GM12872 (cell line): ENCODE results near the gene SDHAF3.

Experiments
- TF ChIP-seq, protein P1 (sequence below): IDR thresholded peaks from 3 replicates; pipeline ENCODE4 v1.5.1; 2011; ENCODE audit warnings: low read depth, mild to moderate bottlenecking, low read length, moderate library complexity; ENCODE audit not compliant: insufficient read depth

SDHAF3 gene

DNA sequence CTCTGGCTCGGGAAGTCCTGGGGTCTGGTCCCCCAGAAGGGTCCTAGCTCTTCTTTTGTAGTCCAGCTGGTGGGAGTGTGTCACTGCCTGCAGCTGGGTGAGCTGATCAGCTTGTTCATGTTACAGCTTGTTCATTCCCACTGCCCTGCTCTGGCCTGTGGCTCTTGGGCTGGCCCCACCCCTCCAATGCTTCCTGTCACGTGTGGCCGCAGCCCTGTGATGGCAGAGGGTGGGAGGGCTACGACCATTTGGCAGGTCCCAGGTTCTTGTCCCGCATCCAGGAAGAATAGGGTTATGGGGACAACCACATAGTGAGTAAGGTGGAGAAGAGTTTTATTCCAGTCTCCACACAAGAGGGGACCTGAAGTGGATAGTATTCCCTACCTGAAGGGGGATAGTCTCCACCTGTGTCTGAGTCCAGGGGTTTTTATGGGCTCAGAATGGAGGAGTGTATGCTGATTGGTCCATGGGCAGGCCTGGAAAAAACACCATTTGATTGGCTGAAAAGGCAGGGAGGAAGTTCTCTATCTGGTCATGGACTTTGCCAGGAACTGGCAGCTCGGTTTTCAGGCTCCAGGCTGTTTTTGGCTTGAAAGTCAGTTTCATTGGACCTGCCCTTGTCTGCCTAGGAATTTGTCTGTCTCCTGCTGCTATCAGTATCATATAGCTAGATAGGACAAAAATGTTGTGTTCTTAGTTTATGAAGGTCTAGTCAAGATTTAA, 13.1 kb downstream of the SDHAF3 start:
- TF ChIP-seq, protein P1, sequence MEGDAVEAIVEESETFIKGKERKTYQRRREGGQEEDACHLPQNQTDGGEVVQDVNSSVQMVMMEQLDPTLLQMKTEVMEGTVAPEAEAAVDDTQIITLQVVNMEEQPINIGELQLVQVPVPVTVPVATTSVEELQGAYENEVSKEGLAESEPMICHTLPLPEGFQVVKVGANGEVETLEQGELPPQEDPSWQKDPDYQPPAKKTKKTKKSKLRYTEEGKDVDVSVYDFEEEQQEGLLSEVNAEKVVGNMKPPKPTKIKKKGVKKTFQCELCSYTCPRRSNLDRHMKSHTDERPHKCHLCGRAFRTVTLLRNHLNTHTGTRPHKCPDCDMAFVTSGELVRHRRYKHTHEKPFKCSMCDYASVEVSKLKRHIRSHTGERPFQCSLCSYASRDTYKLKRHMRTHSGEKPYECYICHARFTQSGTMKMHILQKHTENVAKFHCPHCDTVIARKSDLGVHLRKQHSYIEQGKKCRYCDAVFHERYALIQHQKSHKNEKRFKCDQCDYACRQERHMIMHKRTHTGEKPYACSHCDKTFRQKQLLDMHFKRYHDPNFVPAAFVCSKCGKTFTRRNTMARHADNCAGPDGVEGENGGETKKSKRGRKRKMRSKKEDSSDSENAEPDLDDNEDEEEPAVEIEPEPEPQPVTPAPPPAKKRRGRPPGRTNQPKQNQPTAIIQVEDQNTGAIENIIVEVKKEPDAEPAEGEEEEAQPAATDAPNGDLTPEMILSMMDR, result no peak

DNA sequence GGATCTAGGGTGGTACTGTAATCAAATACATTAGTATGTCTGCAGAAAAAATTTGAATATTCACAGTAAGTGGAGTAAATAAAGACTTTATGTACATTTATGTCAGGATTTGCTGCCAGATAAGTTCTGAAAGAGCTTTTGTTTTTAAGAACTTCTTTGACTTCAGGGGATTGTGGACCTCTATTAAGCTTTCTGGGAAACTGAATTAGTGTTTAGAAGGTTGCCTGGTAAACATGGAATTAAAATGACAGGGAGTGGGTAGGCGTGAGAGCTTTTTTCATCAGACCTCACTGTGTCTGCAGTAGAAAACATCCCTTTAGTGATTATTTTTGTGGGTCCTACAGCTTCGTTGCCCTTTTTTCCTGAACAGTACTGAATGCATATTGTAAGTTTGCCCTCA, 15.7 kb downstream of the SDHAF3 start:
- TF ChIP-seq, protein P1, result no peak

DNA sequence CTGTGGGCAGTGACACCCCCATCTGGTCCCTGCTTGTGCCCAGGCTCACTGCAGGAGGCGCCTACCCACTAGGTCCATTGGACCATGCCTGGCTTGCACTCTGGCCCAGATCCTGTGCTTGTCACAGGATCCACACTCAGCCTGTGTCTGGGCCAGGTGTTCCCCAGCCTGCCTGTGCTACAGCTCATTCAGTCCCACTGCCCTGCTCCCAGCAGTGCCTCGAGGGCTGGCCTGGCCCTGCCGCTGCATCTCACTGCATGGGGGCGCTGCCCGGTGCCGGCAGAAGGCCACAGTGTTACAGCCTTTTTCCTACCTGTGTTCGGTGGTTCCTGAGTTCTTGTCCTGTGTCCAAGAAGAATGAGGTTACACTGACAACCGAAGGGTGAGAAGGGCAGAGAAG, 21.3 kb downstream of the SDHAF3 start:
- TF ChIP-seq, protein P1, result no peak

DNA sequence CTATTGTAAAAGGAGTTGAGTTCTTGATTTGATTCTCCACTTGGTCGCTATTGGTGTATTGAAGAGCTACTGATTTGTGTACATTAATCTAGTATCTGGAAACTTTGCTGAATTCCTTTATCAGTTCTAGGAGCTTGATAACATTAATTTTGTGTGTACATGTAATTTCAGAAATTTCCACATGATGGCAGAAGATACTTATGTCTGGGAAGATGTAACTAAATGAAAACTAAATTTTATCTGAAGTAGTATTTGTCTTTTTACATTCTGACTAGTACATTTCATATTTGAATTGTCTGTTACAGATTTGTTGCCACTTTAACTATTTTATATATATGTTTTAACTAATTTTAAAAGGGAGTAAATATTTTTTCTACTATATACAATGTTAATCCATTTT, 27.6 kb downstream of the SDHAF3 start:
- TF ChIP-seq, protein P1, result peak; percentile 21; the same call in 1 of the 3 replicates

DNA sequence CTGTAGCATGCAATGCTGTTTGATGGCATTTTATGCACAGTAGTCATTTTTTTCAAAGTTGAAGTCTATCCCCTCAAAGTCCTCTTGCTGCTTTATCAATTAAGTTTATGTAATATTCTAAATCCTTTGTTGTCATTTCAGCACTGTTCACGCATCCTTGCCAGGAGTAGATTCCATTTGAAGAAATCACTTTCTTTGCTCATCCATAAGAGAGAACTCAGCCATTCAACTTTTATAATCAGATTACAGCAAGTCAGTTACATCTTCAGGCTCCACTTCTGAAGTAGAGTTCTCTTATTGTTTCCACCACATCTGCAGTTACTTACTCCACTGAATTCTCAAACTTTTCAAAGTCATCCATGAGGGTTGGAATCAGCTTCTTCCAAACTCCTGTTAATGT, 32.3 kb downstream of the SDHAF3 start:
- TF ChIP-seq, protein P1, result no peak

DNA sequence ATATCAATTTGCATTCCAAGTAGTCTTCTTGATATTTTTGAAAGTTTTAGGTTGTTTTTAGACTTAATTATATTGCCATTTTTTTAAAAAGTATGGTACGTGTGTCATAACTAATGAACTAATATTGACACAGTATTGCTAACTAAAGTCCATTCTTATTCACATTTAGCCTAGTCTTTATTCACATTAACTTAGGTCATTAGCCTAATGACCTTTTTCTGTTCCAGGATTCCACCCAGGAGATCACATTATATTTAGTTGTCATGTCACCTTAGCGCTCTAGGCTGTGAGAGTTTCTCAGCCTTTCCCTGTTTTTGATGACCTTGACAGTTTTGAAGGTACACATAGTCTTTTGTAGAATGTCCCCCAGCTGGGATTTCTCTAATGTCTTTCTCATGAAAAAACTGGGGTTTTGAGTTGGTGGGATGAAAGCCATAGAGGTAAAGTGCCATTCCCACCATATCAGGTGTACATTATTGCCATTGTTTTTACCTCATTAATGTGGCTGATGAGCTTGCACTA, 38.5 kb downstream of the SDHAF3 start:
- TF ChIP-seq, protein P1, result no peak

DNA sequence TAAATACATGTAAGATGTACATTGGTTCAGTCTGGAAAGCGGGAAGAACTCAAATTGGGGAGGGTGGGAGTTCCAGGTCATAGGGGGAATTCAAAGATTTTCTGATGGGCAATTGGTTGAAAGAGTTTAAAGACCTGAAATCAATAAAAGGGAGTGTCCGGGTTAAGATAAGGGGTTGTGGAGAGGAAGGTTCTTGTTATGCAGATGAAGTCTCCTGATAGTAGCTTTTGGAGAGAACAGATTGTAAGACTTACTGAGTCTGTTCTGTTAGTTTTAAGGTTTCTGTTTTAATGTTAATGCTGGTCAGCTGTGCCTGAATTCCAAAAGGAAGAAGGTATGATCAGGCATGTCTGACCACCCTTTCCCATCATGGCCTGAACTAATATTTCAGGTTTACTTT, 48.8 kb downstream of the SDHAF3 start:
- TF ChIP-seq, protein P1, result no peak
